Measurements from ENCODE around the gene IL1RAPL1.
A peak's percentile ranks its signal among the peaks of the same experiment; 100 is the strongest.

IL1RAPL1 gene

DNA sequence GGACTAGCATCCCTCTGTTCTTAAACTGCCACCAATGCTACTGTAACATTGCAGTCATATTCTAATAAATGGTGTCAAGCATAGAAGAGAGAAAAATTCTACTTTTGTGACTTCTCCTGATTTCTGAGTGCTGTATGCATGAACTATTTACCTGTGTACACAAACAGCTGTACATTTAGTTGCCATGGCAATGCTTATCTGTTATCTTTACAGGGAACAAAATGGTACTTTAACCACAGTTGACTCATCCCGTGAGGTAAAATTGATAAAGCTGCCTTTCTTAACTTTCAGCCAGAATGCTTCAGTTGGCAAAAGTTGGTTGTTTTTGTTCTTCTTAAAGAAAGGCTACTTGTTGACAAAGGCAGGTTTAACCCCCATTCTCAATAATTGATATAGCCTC lies 1040.6 kb downstream of the IL1RAPL1 start:
- peak overlapping the region; percentile 67 for H3K27ac ChIP-seq
- TF ChIP-seq, protein P1, sequence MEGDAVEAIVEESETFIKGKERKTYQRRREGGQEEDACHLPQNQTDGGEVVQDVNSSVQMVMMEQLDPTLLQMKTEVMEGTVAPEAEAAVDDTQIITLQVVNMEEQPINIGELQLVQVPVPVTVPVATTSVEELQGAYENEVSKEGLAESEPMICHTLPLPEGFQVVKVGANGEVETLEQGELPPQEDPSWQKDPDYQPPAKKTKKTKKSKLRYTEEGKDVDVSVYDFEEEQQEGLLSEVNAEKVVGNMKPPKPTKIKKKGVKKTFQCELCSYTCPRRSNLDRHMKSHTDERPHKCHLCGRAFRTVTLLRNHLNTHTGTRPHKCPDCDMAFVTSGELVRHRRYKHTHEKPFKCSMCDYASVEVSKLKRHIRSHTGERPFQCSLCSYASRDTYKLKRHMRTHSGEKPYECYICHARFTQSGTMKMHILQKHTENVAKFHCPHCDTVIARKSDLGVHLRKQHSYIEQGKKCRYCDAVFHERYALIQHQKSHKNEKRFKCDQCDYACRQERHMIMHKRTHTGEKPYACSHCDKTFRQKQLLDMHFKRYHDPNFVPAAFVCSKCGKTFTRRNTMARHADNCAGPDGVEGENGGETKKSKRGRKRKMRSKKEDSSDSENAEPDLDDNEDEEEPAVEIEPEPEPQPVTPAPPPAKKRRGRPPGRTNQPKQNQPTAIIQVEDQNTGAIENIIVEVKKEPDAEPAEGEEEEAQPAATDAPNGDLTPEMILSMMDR (IDR thresholded peaks at IDR 0.05), result no peak
- TF ChIP-seq ZFX (IDR thresholded peaks at IDR 0.05; ENCODE audit: borderline replicate concordance), result no peak

DNA sequence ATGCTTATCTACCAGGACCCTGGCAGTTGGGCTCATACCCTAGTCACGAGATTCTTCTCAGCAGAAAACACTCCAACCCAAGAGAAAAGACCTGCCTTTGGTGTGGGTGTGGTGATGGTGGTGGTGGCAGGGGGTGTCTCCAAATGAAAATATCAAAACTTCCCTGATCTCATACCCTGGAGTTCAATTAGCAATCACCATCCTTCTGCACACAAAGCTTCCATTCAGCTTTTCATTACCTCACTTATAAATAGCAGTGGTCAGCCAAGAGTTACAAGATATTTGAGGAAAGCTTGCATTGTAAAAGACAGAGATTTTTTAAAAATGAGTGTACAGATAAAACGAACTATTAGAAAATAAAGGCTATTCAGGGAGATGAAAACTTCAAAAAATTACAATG lies 1047.3 kb downstream of the IL1RAPL1 start:
- no peak for TF ChIP-seq ZFX (IDR thresholded peaks at IDR 0.05; ENCODE audit: borderline replicate concordance)
- TF ChIP-seq, protein P1 (IDR thresholded peaks at IDR 0.05), result no peak
- H3K27ac ChIP-seq, result no peak overlapping the region

DNA sequence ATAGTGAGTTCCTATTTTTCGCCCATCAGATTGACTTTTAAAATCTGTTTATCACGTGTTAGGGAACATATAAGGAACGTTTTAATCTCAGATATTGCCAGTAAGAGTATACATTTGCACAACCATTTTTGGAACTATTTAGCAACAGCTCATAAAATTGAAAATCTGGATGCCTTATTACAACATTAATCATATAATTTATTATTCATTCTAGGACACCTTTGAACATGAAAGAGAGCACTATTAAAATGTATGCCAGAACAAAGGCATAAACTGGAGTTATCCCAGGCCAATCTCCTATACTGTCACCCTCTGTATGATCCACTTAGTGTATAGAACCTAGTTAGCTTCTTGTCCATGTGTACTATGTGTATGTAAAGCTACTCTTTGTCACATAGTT lies 1049.1 kb downstream of the IL1RAPL1 start:
- no peak overlapping the region for H3K27ac ChIP-seq
- TF ChIP-seq, protein P1 (IDR thresholded peaks at IDR 0.05), result no peak
- no peak for TF ChIP-seq ZFX (IDR thresholded peaks at IDR 0.05; ENCODE audit: borderline replicate concordance)

DNA sequence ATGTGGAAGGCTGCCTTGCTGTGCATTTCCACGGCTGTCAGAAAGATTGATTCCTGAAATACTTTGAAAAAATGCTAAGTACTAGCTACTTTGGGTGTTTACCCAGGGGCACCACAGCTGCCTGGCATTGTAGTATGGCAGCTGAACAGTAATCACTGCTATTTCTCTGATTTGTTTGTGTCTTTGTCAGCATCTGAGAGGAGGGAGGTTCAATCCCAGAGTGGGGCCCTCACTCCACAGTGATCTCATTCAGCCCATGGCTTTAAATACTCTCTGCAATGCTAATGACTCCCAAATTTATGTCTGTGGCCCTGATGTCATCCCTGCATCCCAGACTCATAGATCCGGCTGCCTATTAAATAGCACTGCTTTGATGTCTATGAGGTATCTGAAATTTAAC lies 1052.9 kb downstream of the IL1RAPL1 start:
- no peak overlapping the region for H3K27ac ChIP-seq
- no peak for TF ChIP-seq ZFX (IDR thresholded peaks at IDR 0.05; ENCODE audit: borderline replicate concordance)
- TF ChIP-seq, protein P1 (IDR thresholded peaks at IDR 0.05), result no peak

DNA sequence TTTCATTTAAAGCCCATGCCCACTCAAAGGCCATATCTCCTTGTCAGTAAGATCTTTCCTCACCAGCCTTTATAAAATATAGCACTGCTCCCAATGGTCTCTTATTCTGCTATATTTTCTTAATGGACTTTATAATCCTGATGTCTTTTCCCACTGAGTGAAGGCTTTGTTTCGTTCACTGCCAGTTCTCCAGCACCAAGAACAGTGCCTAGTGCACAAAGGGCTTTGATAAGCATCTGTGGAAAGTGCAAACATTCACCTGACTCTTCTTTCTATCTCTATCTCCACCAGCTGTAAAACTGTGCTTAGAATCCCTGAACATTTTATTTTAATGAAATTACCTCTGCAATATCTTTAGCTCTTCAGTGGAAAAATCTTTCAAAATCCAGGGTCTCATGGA lies 1054.2 kb downstream of the IL1RAPL1 start:
- TF ChIP-seq ZFX (IDR thresholded peaks at IDR 0.05; ENCODE audit: borderline replicate concordance), result no peak
- TF ChIP-seq, protein P1 (IDR thresholded peaks at IDR 0.05), result no peak
- no peak overlapping the region for H3K27ac ChIP-seq

DNA sequence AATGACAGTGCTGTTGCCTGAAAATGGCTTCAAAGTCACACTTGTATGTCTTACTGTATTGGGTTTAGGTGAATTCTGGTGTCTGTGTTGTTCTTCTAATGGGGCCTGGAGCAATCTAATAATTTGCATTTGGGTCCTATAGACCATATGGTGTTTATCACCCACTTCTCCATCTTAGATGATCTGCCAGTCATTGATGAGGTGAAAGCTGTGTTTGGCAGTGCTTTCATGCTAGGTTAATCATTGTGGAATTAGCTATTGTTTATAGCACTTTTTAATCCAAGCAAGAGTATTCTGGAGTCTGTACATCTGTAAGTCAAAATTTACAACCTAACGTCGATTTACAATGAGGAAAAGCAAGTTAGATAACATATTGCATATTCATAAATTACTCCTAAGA lies 1055.9 kb downstream of the IL1RAPL1 start:
- H3K27ac ChIP-seq, result no peak overlapping the region
- TF ChIP-seq, protein P1 (IDR thresholded peaks at IDR 0.05), result no peak
- TF ChIP-seq ZFX (IDR thresholded peaks at IDR 0.05; ENCODE audit: borderline replicate concordance), result no peak

DNA sequence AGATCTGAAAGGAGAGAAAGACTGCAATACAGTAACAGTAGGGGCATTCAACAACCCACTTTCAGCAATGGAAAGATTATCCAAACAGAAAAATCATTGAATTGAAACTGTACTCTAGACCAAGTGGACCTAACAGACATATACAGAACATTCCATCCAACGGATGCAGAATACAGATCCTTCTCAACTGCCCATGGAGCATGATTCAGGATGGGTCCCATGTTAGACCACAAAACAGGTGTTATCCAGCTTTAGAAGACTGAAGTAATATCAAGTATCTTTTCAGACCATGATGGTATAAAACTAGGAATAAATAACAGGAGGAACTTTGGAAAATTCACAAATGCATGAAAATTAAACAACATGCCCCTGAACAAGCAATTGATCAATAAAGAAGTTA lies 1060.9 kb downstream of the IL1RAPL1 start:
- no peak overlapping the region for H3K27ac ChIP-seq
- TF ChIP-seq, protein P1 (IDR thresholded peaks at IDR 0.05), result no peak
- no peak for TF ChIP-seq ZFX (IDR thresholded peaks at IDR 0.05; ENCODE audit: borderline replicate concordance)
